ENCODE data around the gene PRIMA1. TPM values are rescaled to one million over a fixed set of nuclear protein-coding genes. Genes with fewer than 3 reads are reported as not detected.

Gene PRIMA1, protein sequence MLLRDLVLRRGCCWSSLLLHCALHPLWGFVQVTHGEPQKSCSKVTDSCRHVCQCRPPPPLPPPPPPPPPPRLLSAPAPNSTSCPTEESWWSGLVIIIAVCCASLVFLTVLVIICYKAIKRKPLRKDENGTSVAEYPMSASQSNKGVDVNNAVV
- 0.26 to 0.40 TPM (median 0.38 TPM) in 5 replicates for total RNA-seq (2022; extraction: Qiagen RNA extraction; ENCODE audit: low read depth)

DNA sequence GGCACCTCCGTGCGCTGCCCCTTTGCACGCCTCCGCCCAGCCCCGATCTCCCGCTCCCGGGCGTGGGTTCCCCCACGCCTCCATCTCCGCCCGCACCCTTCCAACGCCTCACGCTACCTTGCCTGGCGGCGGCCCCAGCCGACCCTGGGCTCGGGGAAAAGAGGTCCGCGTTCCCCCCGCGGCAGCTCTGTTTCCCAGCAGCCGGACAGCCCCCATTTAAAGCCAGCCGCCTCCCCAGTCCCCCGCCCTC is at the start of gene PRIMA1:
Gene PRIMA1 (minus strand): TSS at position 193 of the 250 bp plus-strand sequence. CDS start 767 bp downstream, outside the sequence.

Other genes with a start within 250 kb of the PRIMA1 start
- gene FAM181A, start 138.9 kb upstream of the PRIMA1 start, total RNA-seq (2022; extraction: Qiagen RNA extraction; ENCODE audit: low read depth) = not detected in 5 replicates
- gene ASB2, start 188.1 kb upstream of the PRIMA1 start, total RNA-seq (2022; extraction: Qiagen RNA extraction; ENCODE audit: low read depth) = 1.4 to 4.1 TPM (median 1.9 TPM) in 5 replicates
- not detected in 5 replicates for gene CCDC197, start 208.8 kb upstream of the PRIMA1 start, total RNA-seq (2022; extraction: Qiagen RNA extraction; ENCODE audit: low read depth)
- 4.2 to 6.7 TPM (median 5.0 TPM) in 5 replicates for gene OTUB2, start 237.9 kb upstream of the PRIMA1 start, total RNA-seq (2022; extraction: Qiagen RNA extraction; ENCODE audit: low read depth)

Measured in A549 treated with DMSO at 1 μM for 4 hours (cell line).